Measurements from ENCODE around the gene NT5M. TPM values are rescaled to one million over a fixed set of nuclear protein-coding genes. Genes with fewer than 3 reads are reported as not detected.

Gene NT5M
- total RNA-seq, 1 experiment from 2014 or later = 10.8 TPM

GRCh38 chr17:17351901-17352781 lies 49.0 kb downstream of the NT5M start:
- DNase-seq (ENCODE audit: low spot score) (no peak), ATAC-seq (no peak)
- H3K4me1 Mint-ChIP-seq = peaks cover 7% of the 10 kb centered on the region
- H3K36me3 Mint-ChIP-seq = no peaks in the 10 kb centered on the region
- no peak overlapping the region for H3K4me3 Mint-ChIP-seq
- ChIA-PET CTCF (interaction anchor here (0.9 to 5.9 kb wide), 3 partner anchors 13 to 145 kb away, joined by 3 to 71 read pairs (median 12); partner anchors contain the start of gene RASD1), POLR2A (interaction anchor here (1.3 kb wide), 1 partner anchor 145 kb away, joined by 3 read pairs; no protein-coding TSS in a partner anchor)
- H3K27ac Mint-ChIP-seq = peak overlapping the region; percentile 90
- no peaks in the 10 kb centered on the region for H3K9me3 Mint-ChIP-seq
- peaks cover 4% of the 10 kb centered on the region; the same call in 1 of the 2 replicates for H3K27me3 Mint-ChIP-seq (ENCODE audit: low read depth)
- TF ChIP-seq ARID4B (CRISPR knock-in tag; IDR thresholded peaks at IDR 0.05; ENCODE audit: borderline replicate concordance) (no peak), GABPB1 (CRISPR knock-in tag; IDR thresholded peaks at IDR 0.05) (no peak), AFF4 (CRISPR knock-in tag; IDR thresholded peaks at IDR 0.05; ENCODE audit: borderline replicate concordance) (no peak), ZNF512 (CRISPR knock-in tag; IDR thresholded peaks at IDR 0.05; ENCODE audit: borderline replicate concordance) (no peak), SMAD4 (CRISPR knock-in tag; IDR thresholded peaks at IDR 0.05) (no peak), AR (CRISPR knock-in tag; IDR thresholded peaks at IDR 0.05) (no peak), ZBTB21 (CRISPR knock-in tag; IDR thresholded peaks at IDR 0.05; ENCODE audit: borderline replicate concordance) (no peak), NR2C2 (CRISPR knock-in tag; IDR thresholded peaks at IDR 0.05) (no peak), ZNF317 (CRISPR knock-in tag; IDR thresholded peaks at IDR 0.05; ENCODE audit: borderline replicate concordance, low read depth) (no peak), CBFB (CRISPR knock-in tag; IDR thresholded peaks at IDR 0.05; ENCODE audit: low read depth) (no peak), HMGA2 (CRISPR knock-in tag; IDR thresholded peaks at IDR 0.05) (no peak), FOXP1 (CRISPR knock-in tag; IDR thresholded peaks at IDR 0.05; ENCODE audit: borderline replicate concordance) (no peak), PRDM15 (CRISPR knock-in tag; IDR thresholded peaks at IDR 0.05) (no peak), FOXP4 (CRISPR knock-in tag; IDR thresholded peaks at IDR 0.05) (no peak), ERG (CRISPR knock-in tag; IDR thresholded peaks at IDR 0.05) (no peak)
